Measurements from ENCODE around the gene MAN2A2. TPM values are rescaled to one million over a fixed set of nuclear protein-coding genes. Genes with fewer than 3 reads are reported as not detected.
A peak's percentile ranks its signal among the peaks of the same experiment; 100 is the strongest.

Gene MAN2A2
- total and polyA plus RNA-seq, 9 of the 15 experiments (the other 6 are each of a cell fraction or from before 2014, with no cell fraction given) = 7.3 to 151 (median 43.4) TPM

- no peak overlapping the region for H2AFZ ChIP-seq (ENCODE audit: low read depth, low read length)
- DNase-seq (ENCODE audit: extremely low read depth in 1 of 4, low spot score in 3 of 4) = peak; percentile 85 to 98 (median 91)
- H3K9me3 ChIP-seq (replicated peaks; ENCODE audit: control insufficient read depth, insufficient read depth, low read depth, low read length) = no peaks in the 10 kb centered on the region
- H4K20me1 ChIP-seq (replicated peaks; ENCODE audit: control insufficient read depth, insufficient read depth, low read length) = no peaks in the 10 kb centered on the region
- no TSS peak for BruUV-seq (replicated peaks)
- CTCF ChIA-PET (ENCODE audit: low intra/inter-chr PET ratio) = interaction anchor here (0.7 to 1.8 kb wide), 4 partner anchors 30 to 131 kb away, joined by 3 to 6 read pairs (median 4); partner anchors contain the start of gene UNC45A
- peaks cover 44% of the 10 kb centered on the region for H3K79me2 ChIP-seq (ENCODE audit: control insufficient read depth, insufficient read depth, low read length)
- peaks cover 23% of the 10 kb centered on the region for H3K36me3 ChIP-seq (ENCODE audit: control insufficient read depth, insufficient read depth, low read length)
- H3K27ac ChIP-seq (ENCODE audit: extremely low read depth, low read depth, low read length) = peak overlapping the region; percentile 99
- POLR2A ChIA-PET = interaction anchor here (0.6 to 7.0 kb wide), 14 partner anchors 9 to 184 kb away, joined by 3 to 70 read pairs (median 4); partner anchors contain the start of genes BLM, HDDC3 and UNC45A
- ATAC-seq = peak; percentile 71
- peak overlapping the region; percentile 69; the same call in 1 of the 2 replicates for H3K4me3 ChIP-seq
- H3K4me2 ChIP-seq (ENCODE audit: insufficient read depth, low read length) = peak overlapping the region; percentile 93
- peaks cover 31 to 61% of the 10 kb centered on the region in 2 experiments; a peak in 4 of 5 replicates for H3K4me1 ChIP-seq (replicated peaks in 1 of 2; ENCODE audit: control insufficient read depth in 2 of 2, insufficient read depth in 2 of 2, low read length in 2 of 2)
- in situ Hi-C loops (cut with MboI) = no loop called here
- intact Hi-C loops (cut with micrococcal nuclease) = loop anchor here (1.0 to 2.0 kb wide), 2 partner anchors 30 to 61 kb away; no protein-coding TSS in a partner anchor
- peaks cover 4% of the 10 kb centered on the region for H3K9me1 ChIP-seq (ENCODE audit: control insufficient read depth, insufficient read depth, low read length)
- peak overlapping the region; percentile 95 to 99; a peak in 3 of 4 replicates for H3K9ac ChIP-seq (ENCODE audit: insufficient read depth in 1 of 2, low read depth in 2 of 2, low read length in 2 of 2)
- FAIRE-seq = peak; percentile 98
- under 1% methylated on average over 14 of the region's 14 CpGs for WGBS (ENCODE audit: insufficient coverage, low coverage, missing lambda C conversion rate)
- H3K27me3 ChIP-seq (ENCODE audit: control insufficient read depth in 2 of 2, insufficient read depth in 2 of 2, low read length in 2 of 2) = no peaks in the 10 kb centered on the region
- TF ChIP-seq CCNT2 (IDR thresholded peaks at IDR 0.05; ENCODE audit: borderline replicate concordance, extremely low read depth, insufficient read length, low read depth, low read length) (peak; percentile 96), ZNF239 (CRISPR knock-in tag; IDR thresholded peaks at IDR 0.05) (peak; percentile 70), HOXB6 (CRISPR knock-in tag; IDR thresholded peaks at IDR 0.05; ENCODE audit: borderline replicate concordance) (no peak), PRDM10 (IDR thresholded peaks at IDR 0.05; ENCODE audit: partially characterized antibody) (peak; percentile 58), DACH1 (IDR thresholded peaks at IDR 0.05; ENCODE audit: partially characterized antibody) (peak; percentile 84), MTA2 (IDR thresholded peaks at IDR 0.05; ENCODE audit: low read depth) (peak; percentile 99), CXXC5 (CRISPR knock-in tag; IDR thresholded peaks at IDR 0.05) (peak; percentile 93), TBL1XR1 (IDR thresholded peaks at IDR 0.05; ENCODE audit: low read length in 2 of 2) (peak; percentile 61 to 94; a peak in 3 of 4 replicates), ZNF324 (CRISPR knock-in tag; IDR thresholded peaks at IDR 0.05) (no peak), SFPQ (IDR thresholded peaks at IDR 0.05; ENCODE audit: low read depth, low read length) (no peak)
Measured at GRCh38 chr15:90901175-90902039, 1.7 kb upstream of the MAN2A2 start.
